Psoas muscle (tissue), 8 donors: ENCODE data around the gene BHLHA15. TPM values are rescaled to one million over a fixed set of nuclear protein-coding genes. Genes with fewer than 3 reads are reported as not detected.

Experiments
- ATAC-seq, 4 donors: fragments of 200-7000 bp; cut with Tn5 transposase; one replicate each; pipeline ENCODE4 v1.9.1; 2020; ENCODE audit warnings: moderate library complexity in 3 of 4, mild to moderate bottlenecking in 2 of 4
- DNase-seq, 2 donors: peaks; one replicate each; pipeline ENCODE4 v3.0.0-alpha.2; 2020
- H3K27ac ChIP-seq: fragments of 200-600 bp; one replicate; pipeline ENCODE4 v1.8.0; 2022
- H3K27me3 ChIP-seq, 3 donors: fragments of 200-600 bp in 1 of 3; one replicate each; pipeline versions ENCODE4 v1.6.1 to v1.8.0; 2013 to 2022; ENCODE audit warnings: low read length in 2 of 3, mild to moderate bottlenecking in 2 of 3, moderate library complexity in 1 of 3; ENCODE audit not compliant: insufficient read depth in 3 of 3
- H3K36me3 ChIP-seq, 2 donors: fragments of 200-600 bp in 1 of 2; one replicate each; pipeline versions ENCODE4 v1.6.1 to v1.8.0; 2013 to 2022; ENCODE audit warnings: low read depth in 1 of 2, mild to moderate bottlenecking in 1 of 2, moderate library complexity in 1 of 2; ENCODE audit not compliant: insufficient read depth in 1 of 2
- H3K4me1 ChIP-seq: fragments of 200-600 bp; one replicate; pipeline ENCODE4 v1.8.0; 2022
- H3K4me3 ChIP-seq: fragments of 200-600 bp; one replicate; pipeline ENCODE4 v1.8.0; 2022; ENCODE audit warnings: mild to moderate bottlenecking
- H3K9me3 ChIP-seq: fragments of 200-600 bp; one replicate; pipeline ENCODE4 v1.8.0; 2022
- WGBS, 3 donors: extraction: QIAGEN DNeasy Blood & Tissue Kit; methylation state at CpG; one replicate each; pipeline versions ENCODE4 v1.1.6 to v1.1.7; 2013; 5-methylcytosine and 5-hydroxymethylcytosine counted together
- intact Hi-C, 2 donors: fragments of 100-400 bp; cut with DNase I; formaldehyde crosslinking; loops; one replicate each; pipeline versions ENCODE4 v1.11.0 to v1.14.2; 2022
- polyA plus RNA-seq, 3 donors: library from polyadenylated mRNA; stranded (reverse); fragments of 200-250 nt; gene quantifications; one replicate each; pipeline ENCODE4 v1.2.3, GENCODE V29; 2013
- total RNA-seq, 4 donors: library from RNA; stranded (reverse); fragmentation: NEBNext Ultra II Directional in 2 of 4; extraction: Animal tissue kit (Norgen Biotek cat#: 25700) in 2 of 4; gene quantifications; one replicate each; pipeline versions ENCODE4 v1.2.1 to v1.2.4, GENCODE V29; 2021 to 2023
- TF ChIP-seq, protein P1 (sequence below): fragments of 200-600 bp; IDR thresholded peaks from one replicate; pipeline ENCODE4 v1.8.0; 2022; ENCODE audit warnings: antibody characterized with exemption
- donor health status: healthy with polysubstance abuse.
- donor health status: DM: no; HTN: no; CAD: no; lungs with moderate emphysema.
- donor health status: Bipolar disorder and iron deficiency.
- donor health status: healthy.
- donor health status: DM: yes; HTN: yes; CAD: no.
- donor health status: DM: no; HTN: no; CAD: no.
- donor health status: DM: no; HTN: no; CAD: no.
- donor health status: DM: yes; HTN: yes; CAD: no.

BHLHA15 gene
- total and polyA plus RNA-seq, 7 donors: not detected

DNA sequence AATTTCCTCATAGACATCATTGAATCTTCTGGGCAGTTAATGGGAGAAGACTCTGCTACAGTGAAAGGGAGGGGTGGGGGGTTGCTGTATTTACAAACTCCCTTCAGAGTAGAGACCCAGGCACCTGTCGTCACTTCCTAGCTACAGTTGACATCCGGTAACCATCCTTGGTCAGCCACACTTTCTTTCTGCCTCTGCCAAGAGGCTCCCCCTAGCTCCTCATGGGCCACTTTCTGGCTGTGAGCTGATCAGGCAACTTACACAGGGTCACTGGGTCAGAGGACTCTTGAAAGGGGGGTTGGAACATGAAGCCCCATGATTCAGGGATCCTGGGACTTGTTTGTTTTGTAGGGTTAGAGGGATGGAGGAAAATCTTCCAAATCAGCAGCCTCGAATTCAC lies 39.5 kb downstream of the BHLHA15 start:
- peak overlapping the region; percentile 84 for H3K4me3 ChIP-seq
- no peaks in the 10 kb centered on the region for H3K9me3 ChIP-seq
- TF ChIP-seq, protein P1, sequence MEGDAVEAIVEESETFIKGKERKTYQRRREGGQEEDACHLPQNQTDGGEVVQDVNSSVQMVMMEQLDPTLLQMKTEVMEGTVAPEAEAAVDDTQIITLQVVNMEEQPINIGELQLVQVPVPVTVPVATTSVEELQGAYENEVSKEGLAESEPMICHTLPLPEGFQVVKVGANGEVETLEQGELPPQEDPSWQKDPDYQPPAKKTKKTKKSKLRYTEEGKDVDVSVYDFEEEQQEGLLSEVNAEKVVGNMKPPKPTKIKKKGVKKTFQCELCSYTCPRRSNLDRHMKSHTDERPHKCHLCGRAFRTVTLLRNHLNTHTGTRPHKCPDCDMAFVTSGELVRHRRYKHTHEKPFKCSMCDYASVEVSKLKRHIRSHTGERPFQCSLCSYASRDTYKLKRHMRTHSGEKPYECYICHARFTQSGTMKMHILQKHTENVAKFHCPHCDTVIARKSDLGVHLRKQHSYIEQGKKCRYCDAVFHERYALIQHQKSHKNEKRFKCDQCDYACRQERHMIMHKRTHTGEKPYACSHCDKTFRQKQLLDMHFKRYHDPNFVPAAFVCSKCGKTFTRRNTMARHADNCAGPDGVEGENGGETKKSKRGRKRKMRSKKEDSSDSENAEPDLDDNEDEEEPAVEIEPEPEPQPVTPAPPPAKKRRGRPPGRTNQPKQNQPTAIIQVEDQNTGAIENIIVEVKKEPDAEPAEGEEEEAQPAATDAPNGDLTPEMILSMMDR: no peak
- peaks cover 17% of the 10 kb centered on the region for H3K4me1 ChIP-seq
- H3K27me3 ChIP-seq: no peaks in the 10 kb centered on the region
- 61 to 65% (median 63%) methylated on average over 3 of the region's 3 CpGs for WGBS, 3 donors
- DNase-seq (no peak), ATAC-seq (no peak)
- H3K27ac ChIP-seq: peak overlapping the region; percentile 84
- H3K36me3 ChIP-seq: peaks cover 0 to 16% of the 10 kb centered on the region in 2 donors
- intact Hi-C loops: loop anchor here in 1 of 2 donors (1.0 kb wide), 1 partner anchor 34 kb away; no protein-coding TSS in a partner anchor

DNA sequence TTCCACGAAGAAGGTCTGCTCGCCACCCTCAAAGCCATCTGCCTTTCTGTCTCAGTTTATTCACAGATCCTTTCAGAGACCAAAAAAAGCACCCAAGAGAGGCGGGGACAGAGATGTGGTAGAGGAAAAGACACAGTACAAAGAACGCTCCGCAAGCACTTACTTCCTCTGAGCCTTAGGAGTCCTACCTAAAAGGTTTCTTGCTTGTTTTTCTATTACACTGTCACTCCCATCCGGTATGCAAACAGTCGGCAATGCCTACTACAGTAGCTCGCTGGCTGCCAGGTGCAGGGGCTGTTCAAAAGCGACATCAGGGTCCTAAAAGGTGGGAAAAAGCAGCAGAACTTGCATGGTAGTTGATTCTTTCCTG lies 40.0 kb downstream of the BHLHA15 start:
- H3K27me3 ChIP-seq: no peaks in the 10 kb centered on the region
- intact Hi-C loops: loop anchor here in 1 of 2 donors (1.0 kb wide), 1 partner anchor 33 kb away; no protein-coding TSS in a partner anchor
- peaks cover 17% of the 10 kb centered on the region for H3K4me1 ChIP-seq
- TF ChIP-seq, protein P1: no peak
- 34 to 51% (median 42%) methylated on average over 9 of the region's 9 CpGs for WGBS, 3 donors
- peak overlapping the region; percentile 84 for H3K27ac ChIP-seq
- H3K4me3 ChIP-seq: peak overlapping the region; percentile 84
- ATAC-seq: no peak
- H3K36me3 ChIP-seq: peaks cover 0 to 16% of the 10 kb centered on the region in 2 donors
- no peaks in the 10 kb centered on the region for H3K9me3 ChIP-seq
- DNase-seq: no peak

DNA sequence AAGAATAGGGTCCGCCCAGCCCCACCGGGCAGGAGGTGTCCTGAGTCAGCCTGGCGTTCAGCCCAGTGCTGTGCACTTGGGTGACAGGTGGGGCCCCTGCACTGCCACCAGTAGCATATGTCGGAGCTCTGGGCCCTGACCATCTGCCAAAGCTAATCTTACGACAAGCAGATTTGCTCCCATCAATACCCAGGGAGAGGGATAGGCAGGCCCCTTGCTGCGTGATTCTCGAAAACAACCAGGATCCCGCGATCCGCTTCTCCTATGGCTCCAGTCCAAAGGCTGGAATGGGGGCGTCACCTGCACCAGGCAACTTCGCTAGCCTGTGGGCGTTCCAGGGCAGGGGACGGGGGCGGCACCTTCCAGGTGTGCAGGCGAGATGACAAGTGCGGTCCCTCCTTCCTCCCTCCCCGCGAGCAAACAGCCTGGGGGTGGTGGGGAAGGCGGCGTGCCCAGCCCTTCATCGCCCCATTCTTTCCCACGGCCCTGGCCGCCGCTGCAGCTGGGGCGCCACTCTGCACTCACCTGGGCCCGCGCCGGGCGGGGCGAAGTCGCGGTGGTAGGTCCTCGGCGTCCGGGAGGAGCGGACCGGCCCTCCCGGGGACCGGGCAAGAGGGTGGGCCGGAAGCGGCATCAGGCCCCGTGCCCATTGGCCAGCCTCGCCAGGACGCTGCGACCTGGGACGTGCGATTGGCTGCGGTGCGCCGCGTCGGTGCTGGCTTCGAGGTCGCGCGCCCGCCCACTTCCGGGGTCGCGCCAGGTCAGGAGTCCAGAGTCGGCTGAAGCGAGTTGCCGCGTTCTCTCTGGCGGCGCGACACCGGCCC lies 40.6 kb downstream of the BHLHA15 start, which contains the start of gene TECPR1:
TSS of gene TECPR1 (minus strand) at position 632 of the 824 bp plus-strand sequence. CDS start 6,086 bp downstream, outside the sequence.
- H3K4me1 ChIP-seq: peaks cover 17% of the 10 kb centered on the region

DNA sequence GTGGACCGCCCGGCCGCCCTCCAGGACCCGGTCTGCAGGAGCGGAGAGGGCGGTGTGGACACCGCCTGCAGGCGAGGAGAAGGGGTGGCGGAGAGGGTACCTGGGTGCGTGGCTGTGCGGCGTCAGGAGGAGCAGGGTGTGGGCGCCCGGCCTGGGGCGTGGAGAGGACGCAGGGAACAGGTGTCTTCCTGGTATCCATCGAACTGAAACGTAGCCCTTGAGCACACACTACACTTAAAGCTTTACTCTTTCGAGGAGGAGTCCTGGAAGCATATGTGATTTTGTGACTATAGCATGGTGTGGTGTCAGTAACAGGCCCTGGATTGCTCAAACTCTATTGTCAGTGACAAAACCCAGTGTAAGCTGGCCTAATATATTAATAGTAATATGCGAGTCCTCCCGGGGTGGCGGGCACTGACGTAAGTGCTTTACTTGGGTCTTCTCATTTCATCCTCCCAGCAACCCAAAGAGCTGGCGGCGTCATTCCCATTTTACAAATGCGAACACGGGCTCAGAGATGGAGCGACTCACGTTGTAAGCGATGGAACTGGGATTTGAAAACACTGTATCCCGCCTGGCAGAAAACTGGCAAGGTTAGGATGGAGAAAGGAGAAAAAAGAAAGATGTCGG lies 41.3 kb downstream of the BHLHA15 start:
- Histone ChIP-seq H3K27me3 (no peaks in the 10 kb centered on the region), H3K36me3 (peaks cover 0 to 22% of the 10 kb centered on the region in 2 donors), H3K4me1 (peaks cover 17% of the 10 kb centered on the region), H3K27ac (peak overlapping the region; percentile 84), H3K4me3 (peak overlapping the region; percentile 84), H3K9me3 (no peaks in the 10 kb centered on the region)
- ATAC-seq (peak; percentile 39 to 59 (median 45)), DNase-seq (no peak)
- TF ChIP-seq, protein P1: no peak
- intact Hi-C loops: loop anchor here in 1 of 2 donors (2.0 kb wide), 1 partner anchor 28 kb away; the partner anchor contains the start of gene BRI3
- 21 to 26% (median 21%) methylated on average over 25 to 32 of the region's 32 CpGs for WGBS, 3 donors

More for the DNA sequence above, 40.6 kb downstream of the BHLHA15 start, which contains the start of gene TECPR1:
- 0 to 1% (median 0%) methylated on average over 43 to 69 of the region's 69 CpGs for WGBS, 3 donors
- peak; percentile 99 to 100 (median 100) for ATAC-seq
- peaks cover 0 to 19% of the 10 kb centered on the region in 2 donors for H3K36me3 ChIP-seq
- TF ChIP-seq, protein P1: no peak
- H3K27me3 ChIP-seq: no peaks in the 10 kb centered on the region
- no peaks in the 10 kb centered on the region for H3K9me3 ChIP-seq
- H3K4me3 ChIP-seq: peak within 1 kb of the TSS; percentile 84
- intact Hi-C loops: loop anchor here in 1 of 2 donors (1.0 to 2.0 kb wide), 2 partner anchors 29 to 32 kb away; partner anchors contain the start of gene BRI3
- H3K27ac ChIP-seq: peak within 1 kb of the TSS; percentile 84
- peak; percentile 97 to 98 for DNase-seq
